ENCODE measurements around the gene SON.
A peak's percentile ranks its signal among the peaks of the same experiment; 100 is the strongest.
"Not testable (repeated sequence)": the region's sequence is repeated elsewhere in the genome, so short reads cannot be mapped to it uniquely, and the experiment has no call there.

Gene SON

GRCh38 chr21:33611006-33611744 is 68.3 kb downstream of the SON start:
- no peak overlapping the region for H3K27ac ChIP-seq (ENCODE audit: low read depth, low read length)
- H2BK5ac ChIP-seq (ENCODE audit: low read length): no peak overlapping the region
- H3K4ac ChIP-seq (ENCODE audit: low read depth, low read length): no peak overlapping the region
- H2AK5ac ChIP-seq (ENCODE audit: low read length): no peak overlapping the region
- no peak overlapping the region for H3K18ac ChIP-seq (ENCODE audit: low read length)
- H2BK15ac ChIP-seq (replicated peaks; ENCODE audit: low read depth): no peak overlapping the region
- H3K56ac ChIP-seq (ENCODE audit: low read length): no peak overlapping the region
- no CpG with 5 or more reads among the region's 7 CpGs for WGBS (ENCODE audit: extremely low coverage, insufficient coverage, low lambda C conversion rate)
- no peak overlapping the region for H3K9ac ChIP-seq (ENCODE audit: low read length)
- H3K79me1 ChIP-seq (ENCODE audit: low read length): no peaks in the 10 kb centered on the region
- H3K4me1 ChIP-seq (ENCODE audit: control insufficient read depth, low read depth, low read length): no peaks in the 10 kb centered on the region
- H3K27me3 ChIP-seq (ENCODE audit: insufficient read depth, low read length, poor library complexity): no peaks in the 10 kb centered on the region
- no peak overlapping the region for H3K4me2 ChIP-seq (ENCODE audit: low read length)
- no peak overlapping the region for H3K4me3 ChIP-seq (ENCODE audit: low read length)
- H3K23ac ChIP-seq (ENCODE audit: low read length): no peak overlapping the region
- no peaks in the 10 kb centered on the region for H3K36me3 ChIP-seq (ENCODE audit: control insufficient read depth, insufficient read depth, low read length)
- H4K8ac ChIP-seq (ENCODE audit: low read depth, low read length): no peak overlapping the region
- H2BK120ac ChIP-seq (ENCODE audit: low read depth, low read length): no peak overlapping the region
- DNase-seq: no peak
- H4K5ac ChIP-seq (ENCODE audit: low read length): no peak overlapping the region
- H3K79me2 ChIP-seq (ENCODE audit: control insufficient read depth, insufficient read depth, low read length): no peaks in the 10 kb centered on the region

GRCh38 chr21:33617565-33617964 is 74.7 kb downstream of the SON start:
- not testable (repeated sequence) for H3K4ac ChIP-seq (ENCODE audit: low read depth, low read length); H4K5ac ChIP-seq (ENCODE audit: low read length); H3K79me2 ChIP-seq (ENCODE audit: control insufficient read depth, insufficient read depth, low read length); H3K79me1 ChIP-seq (ENCODE audit: low read length); H3K36me3 ChIP-seq (ENCODE audit: control insufficient read depth, insufficient read depth, low read length); H2BK120ac ChIP-seq (ENCODE audit: low read depth, low read length); H3K27me3 ChIP-seq (ENCODE audit: insufficient read depth, low read length, poor library complexity); H2AK5ac ChIP-seq (ENCODE audit: low read length); H3K9ac ChIP-seq (ENCODE audit: low read length); H3K4me2 ChIP-seq (ENCODE audit: low read length); H4K8ac ChIP-seq (ENCODE audit: low read depth, low read length); H2BK15ac ChIP-seq (replicated peaks; ENCODE audit: low read depth); H2BK5ac ChIP-seq (ENCODE audit: low read length); DNase-seq; H3K23ac ChIP-seq (ENCODE audit: low read length); H3K56ac ChIP-seq (ENCODE audit: low read length); H3K18ac ChIP-seq (ENCODE audit: low read length); H3K27ac ChIP-seq (ENCODE audit: low read depth, low read length); H3K4me1 ChIP-seq (ENCODE audit: control insufficient read depth, low read depth, low read length); H3K4me3 ChIP-seq (ENCODE audit: low read length)
- no CpG with 5 or more reads among the region's 11 CpGs for WGBS (ENCODE audit: extremely low coverage, insufficient coverage, low lambda C conversion rate)

GRCh38 chr21:33618407-33618806 is 75.6 kb downstream of the SON start:
- no peak overlapping the region for H3K4me3 ChIP-seq (ENCODE audit: low read length)

GRCh38 chr21:33619726-33620125 is 76.9 kb downstream of the SON start:
- Histone ChIP-seq H3K4me3 (ENCODE audit: low read length) (no peak overlapping the region), H3K4me1 (ENCODE audit: control insufficient read depth, low read depth, low read length) (no peaks in the 10 kb centered on the region), H4K8ac (ENCODE audit: low read depth, low read length) (no peak overlapping the region), H3K18ac (ENCODE audit: low read length) (no peak overlapping the region), H2BK120ac (ENCODE audit: low read depth, low read length) (no peak overlapping the region), H3K79me1 (ENCODE audit: low read length) (no peaks in the 10 kb centered on the region), H3K27ac (ENCODE audit: low read depth, low read length) (no peak overlapping the region), H4K5ac (ENCODE audit: low read length) (no peak overlapping the region), H3K4ac (ENCODE audit: low read depth, low read length) (no peak overlapping the region), H3K4me2 (ENCODE audit: low read length) (no peak overlapping the region), H3K27me3 (ENCODE audit: insufficient read depth, low read length, poor library complexity) (no peaks in the 10 kb centered on the region), H3K79me2 (ENCODE audit: control insufficient read depth, insufficient read depth, low read length) (no peaks in the 10 kb centered on the region), H3K36me3 (ENCODE audit: control insufficient read depth, insufficient read depth, low read length) (no peaks in the 10 kb centered on the region), H3K56ac (ENCODE audit: low read length) (no peak overlapping the region), H3K9ac (ENCODE audit: low read length) (no peak overlapping the region), H2AK5ac (ENCODE audit: low read length) (no peak overlapping the region), H2BK5ac (ENCODE audit: low read length) (no peak overlapping the region), H3K23ac (ENCODE audit: low read length) (no peak overlapping the region), H2BK15ac (replicated peaks; ENCODE audit: low read depth) (no peak overlapping the region)
- DNase-seq: no peak
- no CpG with 5 or more reads among the region's 4 CpGs for WGBS (ENCODE audit: extremely low coverage, insufficient coverage, low lambda C conversion rate)

More at GRCh38 chr21:33618407-33618806, 75.6 kb downstream of the SON start:
- Histone ChIP-seq H3K79me1 (ENCODE audit: low read length) (no peaks in the 10 kb centered on the region), H3K4ac (ENCODE audit: low read depth, low read length) (no peak overlapping the region), H3K56ac (ENCODE audit: low read length) (no peak overlapping the region), H4K5ac (ENCODE audit: low read length) (no peak overlapping the region), H3K23ac (ENCODE audit: low read length) (no peak overlapping the region), H3K4me2 (ENCODE audit: low read length) (no peak overlapping the region), H3K4me1 (ENCODE audit: control insufficient read depth, low read depth, low read length) (no peaks in the 10 kb centered on the region), H3K27ac (ENCODE audit: low read depth, low read length) (no peak overlapping the region), H2BK120ac (ENCODE audit: low read depth, low read length) (no peak overlapping the region), H3K36me3 (ENCODE audit: control insufficient read depth, insufficient read depth, low read length) (no peaks in the 10 kb centered on the region), H2BK5ac (ENCODE audit: low read length) (no peak overlapping the region), H3K9ac (ENCODE audit: low read length) (no peak overlapping the region), H2AK5ac (ENCODE audit: low read length) (no peak overlapping the region), H3K79me2 (ENCODE audit: control insufficient read depth, insufficient read depth, low read length) (no peaks in the 10 kb centered on the region), H3K18ac (ENCODE audit: low read length) (no peak overlapping the region), H2BK15ac (replicated peaks; ENCODE audit: low read depth) (no peak overlapping the region), H4K8ac (ENCODE audit: low read depth, low read length) (no peak overlapping the region), H3K27me3 (ENCODE audit: insufficient read depth, low read length, poor library complexity) (no peaks in the 10 kb centered on the region)
- no CpG with 5 or more reads among the region's 2 CpGs for WGBS (ENCODE audit: extremely low coverage, insufficient coverage, low lambda C conversion rate)
- DNase-seq: no peak

GRCh38 chr21:33622253-33622652 is 79.4 kb downstream of the SON start:
- H3K23ac ChIP-seq (ENCODE audit: low read length): no peak overlapping the region
- H3K36me3 ChIP-seq (ENCODE audit: control insufficient read depth, insufficient read depth, low read length): no peaks in the 10 kb centered on the region

GRCh38 chr21:33626151-33626550 is 83.3 kb downstream of the SON start:
- peak; percentile 60 for DNase-seq
- H3K27ac ChIP-seq (ENCODE audit: low read depth, low read length); H4K8ac ChIP-seq (ENCODE audit: low read depth, low read length); H3K9ac ChIP-seq (ENCODE audit: low read length); H3K27me3 ChIP-seq (ENCODE audit: insufficient read depth, low read length, poor library complexity); H3K4ac ChIP-seq (ENCODE audit: low read depth, low read length); H2BK15ac ChIP-seq (replicated peaks; ENCODE audit: low read depth); H3K56ac ChIP-seq (ENCODE audit: low read length); H2AK5ac ChIP-seq (ENCODE audit: low read length); H3K36me3 ChIP-seq (ENCODE audit: control insufficient read depth, insufficient read depth, low read length); H3K4me2 ChIP-seq (ENCODE audit: low read length); H2BK120ac ChIP-seq (ENCODE audit: low read depth, low read length); H3K18ac ChIP-seq (ENCODE audit: low read length); H3K79me2 ChIP-seq (ENCODE audit: control insufficient read depth, insufficient read depth, low read length); H4K5ac ChIP-seq (ENCODE audit: low read length); H2BK5ac ChIP-seq (ENCODE audit: low read length); H3K4me3 ChIP-seq (ENCODE audit: low read length); H3K4me1 ChIP-seq (ENCODE audit: control insufficient read depth, low read depth, low read length); H3K23ac ChIP-seq (ENCODE audit: low read length); H3K79me1 ChIP-seq (ENCODE audit: low read length): not testable (repeated sequence)
- WGBS (ENCODE audit: extremely low coverage, insufficient coverage, low lambda C conversion rate): no CpG with 5 or more reads among the region's 7 CpGs

More at GRCh38 chr21:33622253-33622652, 79.4 kb downstream of the SON start:
- no peak overlapping the region for H2AK5ac ChIP-seq (ENCODE audit: low read length)
- H3K27ac ChIP-seq (ENCODE audit: low read depth, low read length): no peak overlapping the region
- H4K5ac ChIP-seq (ENCODE audit: low read length): no peak overlapping the region
- no peaks in the 10 kb centered on the region for H3K79me2 ChIP-seq (ENCODE audit: control insufficient read depth, insufficient read depth, low read length)
- H2BK15ac ChIP-seq (replicated peaks; ENCODE audit: low read depth): no peak overlapping the region
- no peak overlapping the region for H3K4me2 ChIP-seq (ENCODE audit: low read length)
- H3K4me3 ChIP-seq (ENCODE audit: low read length): no peak overlapping the region
- no peak overlapping the region for H4K8ac ChIP-seq (ENCODE audit: low read depth, low read length)
- peak; percentile 16 for DNase-seq
- H3K27me3 ChIP-seq (ENCODE audit: insufficient read depth, low read length, poor library complexity): no peaks in the 10 kb centered on the region
- H3K79me1 ChIP-seq (ENCODE audit: low read length): no peaks in the 10 kb centered on the region
- no peak overlapping the region for H3K4ac ChIP-seq (ENCODE audit: low read depth, low read length)
- no peak overlapping the region for H2BK5ac ChIP-seq (ENCODE audit: low read length)
- H3K56ac ChIP-seq (ENCODE audit: low read length): no peak overlapping the region
- no peak overlapping the region for H3K9ac ChIP-seq (ENCODE audit: low read length)
- H2BK120ac ChIP-seq (ENCODE audit: low read depth, low read length): no peak overlapping the region
- no peak overlapping the region for H3K18ac ChIP-seq (ENCODE audit: low read length)
- no peaks in the 10 kb centered on the region for H3K4me1 ChIP-seq (ENCODE audit: control insufficient read depth, low read depth, low read length)

Measured in mesendoderm (in vitro differentiated cells).